ENCODE measurements around the gene RIPPLY1. TPM values are rescaled to one million over a fixed set of nuclear protein-coding genes. Genes with fewer than 3 reads are reported as not detected.
A peak's percentile ranks its signal among the peaks of the same experiment; 100 is the strongest.

RIPPLY1 gene
- total and polyA plus RNA-seq, 2 experiments from 2014 or later: 0.21 TPM; not detected in 1

DNA sequence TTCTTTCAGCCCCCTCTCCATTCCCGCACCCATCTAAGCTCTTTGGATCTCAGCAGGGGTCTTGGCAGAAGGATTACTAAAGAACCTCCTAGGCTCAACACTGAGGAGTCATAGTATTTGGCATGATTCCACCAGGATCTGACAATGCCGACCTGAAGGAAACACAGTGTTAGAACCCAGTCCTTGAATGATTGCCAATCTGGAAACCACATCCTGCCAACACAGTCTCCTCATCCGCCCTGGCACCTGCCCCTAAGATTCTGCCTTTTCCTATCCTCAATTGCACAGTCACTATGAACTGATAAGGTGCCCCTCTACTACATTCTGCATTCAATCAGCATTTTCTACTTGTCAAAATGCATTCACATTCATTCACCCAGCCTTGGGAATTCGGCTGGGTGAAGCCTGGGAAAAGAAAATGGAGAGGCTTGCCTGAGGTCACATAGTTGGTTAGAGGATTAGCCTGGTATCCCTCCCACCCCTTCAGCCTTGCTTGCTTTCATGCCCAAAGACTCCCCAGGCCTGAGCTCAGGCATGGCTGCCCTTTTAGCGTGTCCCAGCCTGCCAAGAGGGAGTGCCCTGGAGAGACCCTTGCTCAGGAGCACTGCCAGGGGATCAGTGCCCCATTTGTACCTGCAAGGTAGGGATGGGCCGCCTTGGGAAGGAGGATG is 14.8 kb upstream of the RIPPLY1 start:
- Histone ChIP-seq H3K4me1 (ENCODE audit: insufficient read depth) (no peaks in the 10 kb centered on the region), H3K4me2 (no peak overlapping the region), H3K79me2 (no peaks in the 10 kb centered on the region), H3K27me3 (no peaks in the 10 kb centered on the region), H2AFZ (no peak overlapping the region), H3K27ac (no peak overlapping the region), H4K20me1 (ENCODE audit: insufficient read depth, poor library complexity, severe bottlenecking) (no peaks in the 10 kb centered on the region), H3K9me3 (ENCODE audit: low read depth) (no peaks in the 10 kb centered on the region), H3K36me3 (replicated peaks; ENCODE audit: insufficient read depth, low read depth) (no peaks in the 10 kb centered on the region), H3K9me2 (replicated peaks; ENCODE audit: insufficient read depth) (no peaks in the 10 kb centered on the region), H3K4me3 (no peak overlapping the region)
- no peak for TF ChIP-seq EZH2phosphoT487 (IDR thresholded peaks at IDR 0.05; ENCODE audit: low read depth, severe bottlenecking, unreplicated experiment)
- TF ChIP-seq, protein P1, sequence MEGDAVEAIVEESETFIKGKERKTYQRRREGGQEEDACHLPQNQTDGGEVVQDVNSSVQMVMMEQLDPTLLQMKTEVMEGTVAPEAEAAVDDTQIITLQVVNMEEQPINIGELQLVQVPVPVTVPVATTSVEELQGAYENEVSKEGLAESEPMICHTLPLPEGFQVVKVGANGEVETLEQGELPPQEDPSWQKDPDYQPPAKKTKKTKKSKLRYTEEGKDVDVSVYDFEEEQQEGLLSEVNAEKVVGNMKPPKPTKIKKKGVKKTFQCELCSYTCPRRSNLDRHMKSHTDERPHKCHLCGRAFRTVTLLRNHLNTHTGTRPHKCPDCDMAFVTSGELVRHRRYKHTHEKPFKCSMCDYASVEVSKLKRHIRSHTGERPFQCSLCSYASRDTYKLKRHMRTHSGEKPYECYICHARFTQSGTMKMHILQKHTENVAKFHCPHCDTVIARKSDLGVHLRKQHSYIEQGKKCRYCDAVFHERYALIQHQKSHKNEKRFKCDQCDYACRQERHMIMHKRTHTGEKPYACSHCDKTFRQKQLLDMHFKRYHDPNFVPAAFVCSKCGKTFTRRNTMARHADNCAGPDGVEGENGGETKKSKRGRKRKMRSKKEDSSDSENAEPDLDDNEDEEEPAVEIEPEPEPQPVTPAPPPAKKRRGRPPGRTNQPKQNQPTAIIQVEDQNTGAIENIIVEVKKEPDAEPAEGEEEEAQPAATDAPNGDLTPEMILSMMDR (IDR thresholded peaks at IDR 0.05; ENCODE audit: poor library complexity): no peak
- TF ChIP-seq EZH2 (IDR thresholded peaks at IDR 0.05; ENCODE audit: borderline replicate concordance): no peak
- 57% methylated on average over 6 of the region's 6 CpGs for WGBS (ENCODE audit: low lambda C conversion rate, missing lambda C conversion rate)
- no peak for DNase-seq (ENCODE audit: low spot score)

DNA sequence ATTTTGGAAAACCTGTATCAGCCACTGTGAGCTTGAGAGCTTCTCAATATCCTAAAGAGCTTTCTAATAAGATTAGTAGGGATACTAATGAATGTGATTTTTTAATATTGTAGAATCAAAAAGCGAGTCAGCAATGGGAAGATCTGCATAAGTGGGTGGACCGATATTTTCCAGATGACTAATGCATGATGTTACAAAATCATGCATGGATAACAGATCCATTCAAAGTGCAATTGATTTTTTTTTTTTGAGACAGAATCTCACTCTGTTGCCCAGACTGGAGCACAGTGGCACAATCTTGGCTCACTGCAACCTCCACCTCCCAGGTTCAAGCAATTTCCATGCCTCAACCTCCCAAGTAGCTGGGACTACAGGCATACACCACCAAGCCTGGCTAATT is 9.7 kb upstream of the RIPPLY1 start:
- no peaks in the 10 kb centered on the region for H4K20me1 ChIP-seq (ENCODE audit: insufficient read depth, poor library complexity, severe bottlenecking)
- H3K4me2 ChIP-seq: no peak overlapping the region
- no peaks in the 10 kb centered on the region for H3K4me1 ChIP-seq (ENCODE audit: insufficient read depth)
- no peak overlapping the region for H2AFZ ChIP-seq
- no peaks in the 10 kb centered on the region for H3K9me2 ChIP-seq (replicated peaks; ENCODE audit: insufficient read depth)
- H3K9me3 ChIP-seq (ENCODE audit: low read depth): no peaks in the 10 kb centered on the region
- no peak for DNase-seq (ENCODE audit: low spot score)
- WGBS (ENCODE audit: low lambda C conversion rate, missing lambda C conversion rate): 75% methylated on average over 2 of the region's 2 CpGs
- no peak overlapping the region for H3K4me3 ChIP-seq
- H3K27ac ChIP-seq: no peak overlapping the region
- H3K36me3 ChIP-seq (replicated peaks; ENCODE audit: insufficient read depth, low read depth): no peaks in the 10 kb centered on the region
- no peak for TF ChIP-seq EZH2phosphoT487 (IDR thresholded peaks at IDR 0.05; ENCODE audit: low read depth, severe bottlenecking, unreplicated experiment)
- TF ChIP-seq, protein P1 (IDR thresholded peaks at IDR 0.05; ENCODE audit: poor library complexity): no peak
- TF ChIP-seq EZH2 (IDR thresholded peaks at IDR 0.05; ENCODE audit: borderline replicate concordance): no peak
- no peaks in the 10 kb centered on the region for H3K27me3 ChIP-seq
- no peaks in the 10 kb centered on the region for H3K79me2 ChIP-seq

DNA sequence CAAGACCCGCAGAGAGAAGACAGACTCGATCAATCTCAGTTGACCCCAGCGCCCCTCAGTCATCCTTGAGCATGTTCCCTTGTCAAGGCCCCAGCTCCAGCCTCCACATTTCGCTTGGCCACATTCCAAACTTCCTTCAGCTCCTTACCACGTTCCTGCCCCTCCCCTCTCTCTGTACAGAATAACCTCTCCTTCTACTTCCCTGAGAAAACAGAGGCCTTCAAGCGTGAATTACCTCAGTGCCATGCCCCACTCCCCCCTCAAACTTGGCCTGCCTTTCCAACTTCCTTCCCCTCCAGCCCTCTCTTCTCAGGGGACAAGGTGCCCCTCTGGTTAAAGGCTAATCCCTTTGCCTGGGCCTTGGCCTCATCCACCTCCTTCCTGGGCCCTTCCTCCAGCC is 3.2 kb upstream of the RIPPLY1 start:
- Histone ChIP-seq H3K9me2 (replicated peaks; ENCODE audit: insufficient read depth) (no peaks in the 10 kb centered on the region), H3K4me2 (no peak overlapping the region), H3K27me3 (no peaks in the 10 kb centered on the region), H3K79me2 (no peaks in the 10 kb centered on the region), H3K27ac (no peak overlapping the region), H4K20me1 (ENCODE audit: insufficient read depth, poor library complexity, severe bottlenecking) (no peaks in the 10 kb centered on the region), H3K4me1 (ENCODE audit: insufficient read depth) (no peaks in the 10 kb centered on the region), H3K9me3 (ENCODE audit: low read depth) (no peaks in the 10 kb centered on the region), H2AFZ (no peak overlapping the region), H3K36me3 (replicated peaks; ENCODE audit: insufficient read depth, low read depth) (no peaks in the 10 kb centered on the region), H3K4me3 (no peak overlapping the region)
- TF ChIP-seq, protein P1 (IDR thresholded peaks at IDR 0.05; ENCODE audit: poor library complexity): no peak
- no peak for TF ChIP-seq EZH2phosphoT487 (IDR thresholded peaks at IDR 0.05; ENCODE audit: low read depth, severe bottlenecking, unreplicated experiment)
- no peak for TF ChIP-seq EZH2 (IDR thresholded peaks at IDR 0.05; ENCODE audit: borderline replicate concordance)
- peak; percentile 23 for DNase-seq (ENCODE audit: low spot score)
- WGBS (ENCODE audit: low lambda C conversion rate, missing lambda C conversion rate): 64% methylated on average over 6 of the region's 6 CpGs

All from hepatocyte (in vitro differentiated cells).